HFFc6 (cell line): Measurements from ENCODE around the gene PCYT1B. TPM values are rescaled to one million over a fixed set of nuclear protein-coding genes. Genes with fewer than 3 reads are reported as not detected.
A peak's percentile ranks its signal among the peaks of the same experiment; 100 is the strongest.

Experiments used
- DNase-seq: peaks from one replicate; pipeline ENCODE4 v3.0.0-alpha.2; 2018
- H3K27ac Mint-ChIP-seq: 2 replicates; pipeline ENCODE4 v1.8.0; 2020; ENCODE audit warnings: mild to moderate bottlenecking, mixed read lengths
- H3K27me3 Mint-ChIP-seq: 2 replicates; pipeline ENCODE4 v1.8.0; 2021; ENCODE audit warnings: mild to moderate bottlenecking, moderate library complexity, mixed read lengths; ENCODE audit not compliant: insufficient read depth
- H3K36me3 Mint-ChIP-seq: 2 replicates; pipeline ENCODE4 v1.8.0; 2021; ENCODE audit warnings: low read depth, mixed read lengths
- H3K4me1 Mint-ChIP-seq: 2 replicates; pipeline ENCODE4 v1.8.0; 2020; ENCODE audit warnings: low read depth, mixed read lengths
- H3K4me3 Mint-ChIP-seq: 2 replicates; pipeline ENCODE4 v1.8.0; 2020; ENCODE audit warnings: mild to moderate bottlenecking, moderate library complexity, mixed read lengths
- H3K9me3 Mint-ChIP-seq: 2 replicates; pipeline ENCODE4 v1.8.0; 2020; ENCODE audit warnings: mild to moderate bottlenecking, mixed read lengths
- total RNA-seq, 6 experiments: library from RNA; stranded (reverse); fragmentation: NEBNext Ultra II Directional; extraction: Animal tissue kit (Norgen Biotek cat#: 25700); gene quantifications; 2 replicates in 1 of 6; 3 replicates in 5 of 6; pipeline ENCODE4 v1.2.3, GENCODE V29; 2021
- TF ChIP-seq, protein P1 (sequence below): fragments of 200-600 bp; sonication (generic); IDR thresholded peaks from 2 replicates; pipeline ENCODE4 v1.5.0; 2021; ENCODE audit warnings: antibody characterized with exemption, mild to moderate bottlenecking

PCYT1B gene
- total RNA-seq, 6 experiments from 2014 or later: not detected

DNA sequence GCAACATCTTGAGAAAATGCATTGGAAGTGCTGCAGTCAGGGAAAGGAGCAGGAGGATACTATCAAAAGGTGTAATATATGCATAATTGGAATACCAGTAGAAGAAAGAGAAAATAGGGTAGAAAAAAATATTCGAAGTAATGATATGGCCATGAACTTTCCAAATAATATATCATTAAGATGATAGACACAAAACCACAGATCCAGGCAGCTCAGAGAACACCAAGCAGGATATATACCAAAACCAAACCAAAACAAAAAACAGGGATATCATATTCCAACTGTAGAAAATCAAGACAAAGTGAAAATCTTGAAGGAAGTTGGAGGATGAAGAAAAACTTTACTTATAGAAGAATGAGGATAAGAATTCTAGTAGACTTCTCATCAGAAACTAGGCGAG lies 36.9 kb upstream of the PCYT1B start:
- no peaks in the 10 kb centered on the region for H3K36me3 Mint-ChIP-seq
- no peak overlapping the region for H3K4me3 Mint-ChIP-seq
- no peaks in the 10 kb centered on the region; the same call in none of the 2 replicates for H3K27me3 Mint-ChIP-seq
- no peak for DNase-seq
- H3K27ac Mint-ChIP-seq: no peak overlapping the region
- no peaks in the 10 kb centered on the region for H3K9me3 Mint-ChIP-seq
- TF ChIP-seq, protein P1, sequence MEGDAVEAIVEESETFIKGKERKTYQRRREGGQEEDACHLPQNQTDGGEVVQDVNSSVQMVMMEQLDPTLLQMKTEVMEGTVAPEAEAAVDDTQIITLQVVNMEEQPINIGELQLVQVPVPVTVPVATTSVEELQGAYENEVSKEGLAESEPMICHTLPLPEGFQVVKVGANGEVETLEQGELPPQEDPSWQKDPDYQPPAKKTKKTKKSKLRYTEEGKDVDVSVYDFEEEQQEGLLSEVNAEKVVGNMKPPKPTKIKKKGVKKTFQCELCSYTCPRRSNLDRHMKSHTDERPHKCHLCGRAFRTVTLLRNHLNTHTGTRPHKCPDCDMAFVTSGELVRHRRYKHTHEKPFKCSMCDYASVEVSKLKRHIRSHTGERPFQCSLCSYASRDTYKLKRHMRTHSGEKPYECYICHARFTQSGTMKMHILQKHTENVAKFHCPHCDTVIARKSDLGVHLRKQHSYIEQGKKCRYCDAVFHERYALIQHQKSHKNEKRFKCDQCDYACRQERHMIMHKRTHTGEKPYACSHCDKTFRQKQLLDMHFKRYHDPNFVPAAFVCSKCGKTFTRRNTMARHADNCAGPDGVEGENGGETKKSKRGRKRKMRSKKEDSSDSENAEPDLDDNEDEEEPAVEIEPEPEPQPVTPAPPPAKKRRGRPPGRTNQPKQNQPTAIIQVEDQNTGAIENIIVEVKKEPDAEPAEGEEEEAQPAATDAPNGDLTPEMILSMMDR: no peak
- H3K4me1 Mint-ChIP-seq: no peaks in the 10 kb centered on the region

- TF ChIP-seq, protein P1: no peak
- H3K4me3 Mint-ChIP-seq: no peak overlapping the region
- H3K9me3 Mint-ChIP-seq: no peaks in the 10 kb centered on the region
- H3K27ac Mint-ChIP-seq: no peak overlapping the region
- DNase-seq: no peak
- H3K4me1 Mint-ChIP-seq: no peaks in the 10 kb centered on the region
- H3K36me3 Mint-ChIP-seq: no peaks in the 10 kb centered on the region
- H3K27me3 Mint-ChIP-seq: no peaks in the 10 kb centered on the region; the same call in none of the 2 replicates
Measured at GRCh38 chrX:24682739-24683432, 35.7 kb upstream of the PCYT1B start.

DNA sequence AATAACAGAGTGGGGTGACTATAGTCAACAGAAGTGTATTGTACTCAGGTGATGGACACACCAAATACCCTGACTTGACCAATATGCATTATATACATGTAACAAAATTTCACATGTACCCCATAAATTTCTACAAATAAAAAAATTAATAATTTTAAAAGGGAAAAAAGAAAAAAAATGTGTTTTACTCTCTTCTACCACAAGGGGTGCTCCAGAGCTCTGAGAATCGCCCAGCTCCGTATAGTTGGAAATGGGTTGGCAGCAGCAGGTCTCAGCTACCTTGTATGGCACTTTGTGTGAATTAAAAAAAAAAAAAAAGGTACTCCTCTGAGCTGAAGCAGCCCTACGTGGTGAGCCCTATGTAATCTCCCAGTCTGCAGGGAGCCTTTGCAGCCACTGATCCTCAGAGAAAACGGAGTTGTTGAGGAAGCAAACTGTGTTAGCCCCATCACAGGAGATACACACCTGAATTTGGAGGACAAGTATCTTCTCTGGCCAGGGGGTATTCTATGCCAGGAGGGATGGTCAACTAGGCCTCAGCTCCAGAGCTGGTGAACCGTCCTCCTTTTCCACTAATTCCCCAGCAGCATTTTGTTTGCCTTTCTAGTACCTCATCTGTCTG lies 29.4 kb upstream of the PCYT1B start:
- no peaks in the 10 kb centered on the region for H3K9me3 Mint-ChIP-seq
- peaks cover 7% of the 10 kb centered on the region for H3K27me3 Mint-ChIP-seq
- no peak overlapping the region for H3K4me3 Mint-ChIP-seq
- H3K4me1 Mint-ChIP-seq: no peaks in the 10 kb centered on the region
- no peaks in the 10 kb centered on the region for H3K36me3 Mint-ChIP-seq
- no peak overlapping the region for H3K27ac Mint-ChIP-seq
- TF ChIP-seq, protein P1: peak; percentile 72
- no peak for DNase-seq

DNA sequence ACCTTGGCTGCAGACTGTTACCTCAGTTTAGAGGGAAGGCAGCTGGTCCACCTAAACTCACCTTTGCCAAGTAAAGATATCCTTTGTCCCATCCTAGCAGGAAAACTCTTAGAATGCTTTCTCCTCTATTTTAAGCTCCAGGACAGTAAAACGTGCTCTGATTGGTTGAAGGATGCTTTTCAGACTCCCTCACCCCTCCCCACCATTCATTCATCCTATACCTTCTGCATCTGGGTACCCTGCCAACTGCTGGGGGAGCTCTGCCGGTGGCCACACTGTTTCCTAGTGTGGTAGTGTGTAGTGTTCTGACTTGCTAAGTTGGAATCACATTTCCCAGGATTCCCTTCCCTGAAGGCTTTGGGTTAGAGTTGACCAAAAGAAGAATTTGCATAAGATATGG lies 26.3 kb upstream of the PCYT1B start:
- no peaks in the 10 kb centered on the region for H3K4me1 Mint-ChIP-seq
- TF ChIP-seq, protein P1: no peak
- H3K4me3 Mint-ChIP-seq: no peak overlapping the region
- peaks cover 7% of the 10 kb centered on the region for H3K27me3 Mint-ChIP-seq
- H3K27ac Mint-ChIP-seq: no peak overlapping the region
- DNase-seq: no peak
- no peaks in the 10 kb centered on the region for H3K36me3 Mint-ChIP-seq
- H3K9me3 Mint-ChIP-seq: no peaks in the 10 kb centered on the region

DNA sequence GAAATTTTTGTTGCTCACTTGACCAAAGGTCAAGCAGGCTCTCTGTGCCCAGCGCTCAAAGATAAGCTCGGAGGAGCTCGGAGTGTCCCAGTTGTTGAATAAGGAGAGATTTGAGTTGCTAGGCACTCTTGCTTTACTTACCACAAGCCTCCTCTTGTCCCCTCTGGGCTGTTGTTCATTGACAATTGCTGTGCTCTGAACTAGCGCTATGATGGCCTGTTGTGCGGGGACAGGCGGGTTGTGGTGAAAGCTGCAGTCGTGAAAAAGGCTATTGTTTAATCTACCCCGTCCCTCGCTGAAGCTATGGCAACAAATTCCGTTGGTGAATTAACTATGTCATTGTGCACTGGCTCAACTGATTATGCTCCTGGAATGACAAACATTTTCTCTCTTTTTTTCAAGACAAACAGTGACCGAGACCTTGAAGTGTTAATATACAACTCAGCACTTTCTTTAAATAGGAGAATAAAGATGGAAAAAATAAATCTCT lies 25.6 kb upstream of the PCYT1B start:
- H3K4me3 Mint-ChIP-seq: no peak overlapping the region
- TF ChIP-seq, protein P1: no peak
- DNase-seq: no peak
- no peak overlapping the region for H3K27ac Mint-ChIP-seq
- no peaks in the 10 kb centered on the region for H3K36me3 Mint-ChIP-seq
- H3K27me3 Mint-ChIP-seq: peaks cover 7% of the 10 kb centered on the region
- no peaks in the 10 kb centered on the region for H3K9me3 Mint-ChIP-seq
- no peaks in the 10 kb centered on the region for H3K4me1 Mint-ChIP-seq
